ENCODE results near the gene PNPLA7. TPM values are rescaled to one million over a fixed set of nuclear protein-coding genes. Genes with fewer than 3 reads are reported as not detected.

PNPLA7 gene
- total and polyA plus RNA-seq, 2 of the 13 experiments (the other 11 are each of a cell fraction or from before 2014, with no cell fraction given) = 0.42 to 1.5 TPM

DNA sequence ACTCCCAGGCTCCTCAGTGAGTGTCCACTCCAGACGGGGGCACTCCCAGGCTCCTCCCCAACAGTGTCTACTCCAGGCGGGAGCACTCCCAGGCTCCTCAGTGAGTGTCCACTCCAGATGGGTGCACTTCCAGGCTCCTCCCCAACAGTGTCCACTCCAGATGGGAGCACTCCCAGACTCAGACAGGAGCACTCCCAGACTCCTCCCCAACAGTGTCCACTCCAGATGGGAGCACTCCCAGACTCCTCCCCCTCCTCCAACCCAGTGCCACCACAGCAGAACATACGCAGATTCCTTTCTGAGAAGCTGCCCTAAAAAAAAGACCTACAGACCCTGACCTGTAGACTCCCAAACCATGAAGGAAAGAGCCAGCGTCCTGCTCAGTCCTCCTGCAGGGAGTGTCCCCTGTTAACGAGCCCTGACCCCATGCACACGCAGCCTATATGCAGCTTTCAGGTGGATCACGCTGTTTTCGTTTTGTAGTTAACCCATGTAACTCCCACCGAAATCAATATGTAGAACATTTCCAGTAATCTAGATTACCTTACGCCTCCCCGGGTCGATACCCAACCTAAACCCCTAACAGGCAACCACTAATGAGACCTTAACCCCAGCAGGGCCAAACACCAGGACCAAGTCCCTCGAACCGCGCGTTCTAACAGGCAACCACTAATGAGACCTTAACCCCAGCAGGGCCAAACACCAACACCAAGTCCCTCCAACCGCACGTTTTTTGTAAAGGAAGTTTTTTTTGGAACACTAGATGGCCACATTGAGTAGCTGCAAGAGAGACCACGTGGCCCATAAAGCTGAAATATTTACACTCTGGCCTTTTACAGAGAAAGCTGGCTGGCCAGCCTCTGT, 15.7 kb downstream of the PNPLA7 start (continued):
- peak; percentile 37; the same call in 1 of the 2 replicates for TF ChIP-seq CEBPG (CRISPR knock-in tag; IDR thresholded peaks at IDR 0.05)
- peak; percentile 46 for TF ChIP-seq STAG1 (CRISPR knock-in tag; IDR thresholded peaks at IDR 0.05)
- TF ChIP-seq NR2F1 (CRISPR knock-in tag; IDR thresholded peaks at IDR 0.05) = 0 out of 4 replicates have a peak, but pooled peaks of 1 of the 2 experiments have one; percentile 21
- TF ChIP-seq, protein P1, sequence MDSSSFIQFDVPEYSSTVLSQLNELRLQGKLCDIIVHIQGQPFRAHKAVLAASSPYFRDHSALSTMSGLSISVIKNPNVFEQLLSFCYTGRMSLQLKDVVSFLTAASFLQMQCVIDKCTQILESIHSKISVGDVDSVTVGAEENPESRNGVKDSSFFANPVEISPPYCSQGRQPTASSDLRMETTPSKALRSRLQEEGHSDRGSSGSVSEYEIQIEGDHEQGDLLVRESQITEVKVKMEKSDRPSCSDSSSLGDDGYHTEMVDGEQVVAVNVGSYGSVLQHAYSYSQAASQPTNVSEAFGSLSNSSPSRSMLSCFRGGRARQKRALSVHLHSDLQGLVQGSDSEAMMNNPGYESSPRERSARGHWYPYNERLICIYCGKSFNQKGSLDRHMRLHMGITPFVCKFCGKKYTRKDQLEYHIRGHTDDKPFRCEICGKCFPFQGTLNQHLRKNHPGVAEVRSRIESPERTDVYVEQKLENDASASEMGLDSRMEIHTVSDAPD (CRISPR knock-in tag; IDR thresholded peaks at IDR 0.05) = no peak
- TF ChIP-seq THAP11 (CRISPR knock-in tag; IDR thresholded peaks at IDR 0.05) = peak; percentile 39; the same call in 1 of the 2 replicates
- TF ChIP-seq ZNF292 (CRISPR knock-in tag; IDR thresholded peaks at IDR 0.05; ENCODE audit: borderline replicate concordance, low read depth) = no peak
- TF ChIP-seq ZNF724P (CRISPR knock-in tag; IDR thresholded peaks at IDR 0.05; ENCODE audit: borderline replicate concordance) = no peak
- TF ChIP-seq, protein P2, sequence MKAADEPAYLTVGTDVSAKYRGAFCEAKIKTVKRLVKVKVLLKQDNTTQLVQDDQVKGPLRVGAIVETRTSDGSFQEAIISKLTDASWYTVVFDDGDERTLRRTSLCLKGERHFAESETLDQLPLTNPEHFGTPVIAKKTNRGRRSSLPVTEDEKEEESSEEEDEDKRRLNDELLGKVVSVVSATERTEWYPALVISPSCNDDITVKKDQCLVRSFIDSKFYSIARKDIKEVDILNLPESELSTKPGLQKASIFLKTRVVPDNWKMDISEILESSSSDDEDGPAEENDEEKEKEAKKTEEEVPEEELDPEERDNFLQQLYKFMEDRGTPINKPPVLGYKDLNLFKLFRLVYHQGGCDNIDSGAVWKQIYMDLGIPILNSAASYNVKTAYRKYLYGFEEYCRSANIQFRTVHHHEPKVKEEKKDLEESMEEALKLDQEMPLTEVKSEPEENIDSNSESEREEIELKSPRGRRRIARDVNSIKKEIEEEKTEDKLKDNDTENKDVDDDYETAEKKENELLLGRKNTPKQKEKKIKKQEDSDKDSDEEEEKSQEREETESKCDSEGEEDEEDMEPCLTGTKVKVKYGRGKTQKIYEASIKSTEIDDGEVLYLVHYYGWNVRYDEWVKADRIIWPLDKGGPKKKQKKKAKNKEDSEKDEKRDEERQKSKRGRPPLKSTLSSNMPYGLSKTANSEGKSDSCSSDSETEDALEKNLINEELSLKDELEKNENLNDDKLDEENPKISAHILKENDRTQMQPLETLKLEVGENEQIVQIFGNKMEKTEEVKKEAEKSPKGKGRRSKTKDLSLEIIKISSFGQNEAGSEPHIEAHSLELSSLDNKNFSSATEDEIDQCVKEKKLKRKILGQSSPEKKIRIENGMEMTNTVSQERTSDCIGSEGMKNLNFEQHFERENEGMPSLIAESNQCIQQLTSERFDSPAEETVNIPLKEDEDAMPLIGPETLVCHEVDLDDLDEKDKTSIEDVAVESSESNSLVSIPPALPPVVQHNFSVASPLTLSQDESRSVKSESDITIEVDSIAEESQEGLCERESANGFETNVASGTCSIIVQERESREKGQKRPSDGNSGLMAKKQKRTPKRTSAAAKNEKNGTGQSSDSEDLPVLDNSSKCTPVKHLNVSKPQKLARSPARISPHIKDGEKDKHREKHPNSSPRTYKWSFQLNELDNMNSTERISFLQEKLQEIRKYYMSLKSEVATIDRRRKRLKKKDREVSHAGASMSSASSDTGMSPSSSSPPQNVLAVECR (CRISPR knock-in tag; IDR thresholded peaks at IDR 0.05; ENCODE audit: borderline replicate concordance) = peak; percentile 56; the same call in 1 of the 2 replicates
- TF ChIP-seq PHF20 (CRISPR knock-in tag; IDR thresholded peaks at IDR 0.05) = no peak
- TF ChIP-seq ZNF546 (CRISPR knock-in tag; conservative IDR thresholded peaks at IDR 0.05) = no peak
- TF ChIP-seq NKX3-1 (CRISPR knock-in tag; IDR thresholded peaks at IDR 0.05) = no peak
- no peak for TF ChIP-seq CREB1 (IDR thresholded peaks at IDR 0.05)
- TF ChIP-seq CREB1 (CRISPR knock-in tag; IDR thresholded peaks at IDR 0.05) = no peak
- TF ChIP-seq, protein P3, sequence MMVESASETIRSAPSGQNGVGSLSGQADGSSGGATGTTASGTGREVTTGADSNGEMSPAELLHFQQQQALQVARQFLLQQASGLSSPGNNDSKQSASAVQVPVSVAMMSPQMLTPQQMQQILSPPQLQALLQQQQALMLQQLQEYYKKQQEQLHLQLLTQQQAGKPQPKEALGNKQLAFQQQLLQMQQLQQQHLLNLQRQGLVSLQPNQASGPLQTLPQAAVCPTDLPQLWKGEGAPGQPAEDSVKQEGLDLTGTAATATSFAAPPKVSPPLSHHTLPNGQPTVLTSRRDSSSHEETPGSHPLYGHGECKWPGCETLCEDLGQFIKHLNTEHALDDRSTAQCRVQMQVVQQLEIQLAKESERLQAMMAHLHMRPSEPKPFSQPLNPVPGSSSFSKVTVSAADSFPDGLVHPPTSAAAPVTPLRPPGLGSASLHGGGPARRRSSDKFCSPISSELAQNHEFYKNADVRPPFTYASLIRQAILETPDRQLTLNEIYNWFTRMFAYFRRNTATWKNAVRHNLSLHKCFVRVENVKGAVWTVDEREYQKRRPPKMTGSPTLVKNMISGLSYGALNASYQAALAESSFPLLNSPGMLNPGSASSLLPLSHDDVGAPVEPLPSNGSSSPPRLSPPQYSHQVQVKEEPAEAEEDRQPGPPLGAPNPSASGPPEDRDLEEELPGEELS (CRISPR knock-in tag; IDR thresholded peaks at IDR 0.05) = peak; percentile 22; the same call in 1 of the 2 replicates
- TF ChIP-seq MIER2 (CRISPR knock-in tag; IDR thresholded peaks at IDR 0.05) = peak; percentile 71; the same call in 1 of the 2 replicates
- TF ChIP-seq ERF (CRISPR knock-in tag; IDR thresholded peaks at IDR 0.05) = peak; percentile 27; the same call in 1 of the 2 replicates
- TF ChIP-seq AHR (CRISPR knock-in tag; IDR thresholded peaks at IDR 0.05) = no peak
- peak; percentile 52 for TF ChIP-seq FOXA3 (CRISPR knock-in tag; IDR thresholded peaks at IDR 0.05)
- TF ChIP-seq AGO2 (optimal IDR thresholded peaks at IDR 0.05; ENCODE audit: low read depth, low read length) = no peak

All from HepG2 (cell line).